Measurements from ENCODE around the gene SFRP5.

SFRP5 gene, protein sequence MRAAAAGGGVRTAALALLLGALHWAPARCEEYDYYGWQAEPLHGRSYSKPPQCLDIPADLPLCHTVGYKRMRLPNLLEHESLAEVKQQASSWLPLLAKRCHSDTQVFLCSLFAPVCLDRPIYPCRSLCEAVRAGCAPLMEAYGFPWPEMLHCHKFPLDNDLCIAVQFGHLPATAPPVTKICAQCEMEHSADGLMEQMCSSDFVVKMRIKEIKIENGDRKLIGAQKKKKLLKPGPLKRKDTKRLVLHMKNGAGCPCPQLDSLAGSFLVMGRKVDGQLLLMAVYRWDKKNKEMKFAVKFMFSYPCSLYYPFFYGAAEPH

GRCh38 chr10:97771913-97772823, at the start of gene SFRP5:
Gene SFRP5 (minus strand): TSS chr10:97771999. CDS start chr10:97771833, 166 bp downstream.
- no peak for DNase-seq (ENCODE audit: low spot score)

DNA sequence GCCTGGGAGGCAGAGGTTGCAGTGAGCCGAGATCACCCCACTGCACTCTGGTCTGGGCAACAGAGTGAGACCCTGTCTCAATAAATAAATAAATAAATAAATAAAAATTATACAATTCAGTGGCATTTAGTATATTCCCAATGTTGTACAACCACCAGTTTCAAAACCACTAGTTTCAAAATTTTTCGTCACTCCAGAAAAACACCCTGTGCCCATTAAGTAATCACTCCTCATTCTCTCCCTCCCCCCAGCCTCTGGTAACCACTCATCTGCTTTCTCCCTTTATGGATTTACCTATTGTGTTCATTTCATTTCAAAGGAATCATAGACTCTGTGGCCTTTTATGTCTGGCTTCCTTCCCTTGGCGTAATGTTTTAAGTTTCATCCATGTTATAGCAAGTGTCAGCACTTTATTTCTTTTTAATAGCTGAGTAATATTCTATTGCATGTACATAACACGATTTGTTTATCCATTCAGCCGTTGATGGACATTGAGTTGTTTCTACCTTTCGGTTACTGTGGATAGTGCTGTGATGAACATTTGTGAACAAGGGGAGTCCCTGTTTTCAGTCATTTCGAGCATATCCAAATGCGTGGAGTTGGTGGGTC, 48.4 kb upstream of the SFRP5 start:
- DNase-seq (ENCODE audit: low spot score): no peak

GRCh38 chr10:97818572-97818971, 46.8 kb upstream of the SFRP5 start:
- DNase-seq (ENCODE audit: low spot score): no peak

DNA sequence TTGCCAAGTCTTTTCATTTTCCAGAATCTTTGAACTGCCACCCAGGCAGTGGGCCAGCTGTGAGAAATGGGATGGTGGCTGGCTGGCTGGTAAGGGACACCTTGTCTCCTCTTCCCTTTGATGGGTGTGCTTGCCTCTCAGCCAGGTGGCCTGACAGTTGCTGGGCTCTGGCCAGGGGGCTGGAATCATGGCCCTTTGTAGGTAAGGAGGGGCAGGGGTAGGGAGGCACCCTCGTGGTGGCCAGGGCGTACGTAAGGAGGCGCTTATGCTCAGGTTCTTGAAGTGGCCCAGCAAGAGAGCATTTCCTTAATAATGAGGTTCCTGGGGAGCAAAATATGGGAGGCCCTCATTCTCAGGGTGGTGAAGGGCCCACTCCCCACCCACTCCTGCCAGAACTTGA, 44.8 kb upstream of the SFRP5 start:
- no peak for DNase-seq (ENCODE audit: low spot score)

DNA sequence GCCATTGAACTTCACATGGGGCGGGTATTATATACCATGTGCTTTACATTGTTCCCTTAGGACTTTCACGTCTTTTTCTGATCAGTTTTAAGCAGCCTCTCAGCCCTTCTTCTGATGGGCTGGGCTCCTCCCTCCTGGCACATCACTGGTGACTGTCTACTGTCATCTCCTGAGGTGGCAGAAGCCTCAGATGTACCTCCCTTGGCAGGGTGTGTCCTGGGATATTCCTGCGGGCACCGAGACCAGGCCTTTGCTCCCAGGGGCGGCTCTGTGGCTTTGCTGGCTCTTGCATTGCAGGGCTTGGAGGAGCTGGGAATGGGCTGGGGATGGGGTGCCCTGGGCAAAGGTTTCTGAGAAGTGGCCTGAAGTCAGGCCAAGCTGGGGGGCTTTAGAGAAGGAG, 43.2 kb upstream of the SFRP5 start:
- DNase-seq (ENCODE audit: low spot score): no peak

DNA sequence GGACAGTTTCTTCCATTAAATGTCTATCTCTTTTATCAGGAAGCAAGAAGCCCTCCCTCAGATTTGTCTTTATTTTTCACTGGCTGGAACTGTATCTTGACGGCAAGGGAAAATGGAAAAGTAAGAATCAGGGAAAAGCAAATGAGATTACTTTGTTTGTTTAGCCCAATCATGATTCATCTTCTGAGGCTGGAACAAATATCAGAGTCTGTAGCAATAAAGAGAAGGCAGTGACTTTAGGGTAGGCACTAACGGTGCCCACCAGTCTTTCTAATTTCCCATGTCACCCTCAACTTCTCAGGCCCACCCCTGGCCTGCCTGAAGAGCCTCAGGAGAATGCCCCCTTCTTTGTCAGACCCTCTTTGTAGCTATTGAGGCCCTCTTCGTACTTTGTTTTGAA, 41.5 kb upstream of the SFRP5 start:
- DNase-seq (ENCODE audit: low spot score): no peak

GRCh38 chr10:97812696-97813095, 40.9 kb upstream of the SFRP5 start:
- DNase-seq (ENCODE audit: low spot score): no peak

GRCh38 chr10:97811958-97812357, 40.2 kb upstream of the SFRP5 start:
- DNase-seq (ENCODE audit: low spot score): no peak

DNA sequence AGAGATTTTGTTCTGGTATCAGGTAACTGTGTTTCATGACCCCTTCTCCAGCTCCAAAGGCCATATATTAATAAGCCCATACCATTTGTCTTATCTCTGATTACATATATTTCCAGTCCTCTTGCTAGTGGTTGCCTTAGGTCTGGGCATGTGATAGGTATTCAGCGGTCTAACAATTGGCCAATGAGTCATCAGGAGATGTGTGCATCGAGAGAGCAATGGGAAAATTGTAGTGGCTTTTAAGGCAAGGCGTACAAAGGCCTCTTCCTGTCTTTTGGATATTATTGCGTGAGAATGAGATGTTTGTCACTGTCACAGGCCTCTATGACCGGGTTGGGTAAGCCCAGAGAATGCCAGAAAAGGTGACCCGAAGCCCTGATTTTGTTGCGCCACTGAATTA, 38.6 kb upstream of the SFRP5 start:
- DNase-seq (ENCODE audit: low spot score): no peak

DNA sequence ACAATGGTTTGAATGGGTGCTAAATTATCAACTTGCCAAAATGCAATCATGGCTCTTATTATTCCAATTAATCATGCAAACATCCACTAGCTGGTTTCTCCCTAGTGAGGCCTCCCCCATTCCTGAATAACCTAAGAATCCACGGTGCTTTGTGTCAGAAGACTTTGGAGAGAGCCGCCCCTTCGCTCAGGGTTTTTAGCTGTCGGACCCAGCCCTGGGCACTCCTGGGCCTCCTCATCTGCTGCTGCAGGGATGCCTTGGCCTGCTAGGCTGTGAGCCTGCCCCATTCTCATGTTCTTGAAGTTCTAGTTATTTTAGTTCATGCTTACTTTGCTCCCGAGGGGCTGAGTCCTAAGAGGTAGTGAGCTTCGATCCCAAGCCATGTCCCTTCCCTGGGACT, 34.1 kb upstream of the SFRP5 start:
- no peak for DNase-seq (ENCODE audit: low spot score)

- DNase-seq (ENCODE audit: low spot score): no peak
These were observed 33.5 kb upstream of the SFRP5 start for GRCh38 chr10:97805096-97805884.

- no peak for DNase-seq (ENCODE audit: low spot score)
These were observed 29.6 kb upstream of the SFRP5 start for GRCh38 chr10:97801422-97801821.

GRCh38 chr10:97800474-97800873, 28.7 kb upstream of the SFRP5 start:
- no peak for DNase-seq (ENCODE audit: low spot score)

GRCh38 chr10:97798958-97799610, 27.3 kb upstream of the SFRP5 start:
- no peak for DNase-seq (ENCODE audit: low spot score)

GRCh38 chr10:97796651-97797050, 24.9 kb upstream of the SFRP5 start:
- DNase-seq (ENCODE audit: low spot score): no peak

DNA sequence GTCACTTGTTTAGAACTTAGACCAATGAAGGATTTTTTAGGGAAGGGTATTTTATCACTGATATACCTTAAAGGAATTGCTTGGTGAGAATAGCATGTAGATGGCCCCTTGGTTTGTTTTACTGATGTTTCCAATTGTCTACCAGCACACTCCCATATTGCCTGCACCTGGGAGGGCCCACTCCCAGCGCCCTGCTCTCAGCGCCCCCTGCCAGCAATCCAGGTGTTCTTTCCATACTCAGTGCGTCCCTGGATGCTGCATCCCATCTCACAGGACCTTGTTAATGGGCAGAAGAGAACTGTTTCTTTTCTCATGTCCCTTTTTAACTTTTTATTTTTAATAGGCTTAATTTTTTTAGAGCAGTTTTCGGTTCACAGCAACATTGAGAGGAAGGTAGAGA, 24.1 kb upstream of the SFRP5 start:
- no peak for DNase-seq (ENCODE audit: low spot score)

DNA sequence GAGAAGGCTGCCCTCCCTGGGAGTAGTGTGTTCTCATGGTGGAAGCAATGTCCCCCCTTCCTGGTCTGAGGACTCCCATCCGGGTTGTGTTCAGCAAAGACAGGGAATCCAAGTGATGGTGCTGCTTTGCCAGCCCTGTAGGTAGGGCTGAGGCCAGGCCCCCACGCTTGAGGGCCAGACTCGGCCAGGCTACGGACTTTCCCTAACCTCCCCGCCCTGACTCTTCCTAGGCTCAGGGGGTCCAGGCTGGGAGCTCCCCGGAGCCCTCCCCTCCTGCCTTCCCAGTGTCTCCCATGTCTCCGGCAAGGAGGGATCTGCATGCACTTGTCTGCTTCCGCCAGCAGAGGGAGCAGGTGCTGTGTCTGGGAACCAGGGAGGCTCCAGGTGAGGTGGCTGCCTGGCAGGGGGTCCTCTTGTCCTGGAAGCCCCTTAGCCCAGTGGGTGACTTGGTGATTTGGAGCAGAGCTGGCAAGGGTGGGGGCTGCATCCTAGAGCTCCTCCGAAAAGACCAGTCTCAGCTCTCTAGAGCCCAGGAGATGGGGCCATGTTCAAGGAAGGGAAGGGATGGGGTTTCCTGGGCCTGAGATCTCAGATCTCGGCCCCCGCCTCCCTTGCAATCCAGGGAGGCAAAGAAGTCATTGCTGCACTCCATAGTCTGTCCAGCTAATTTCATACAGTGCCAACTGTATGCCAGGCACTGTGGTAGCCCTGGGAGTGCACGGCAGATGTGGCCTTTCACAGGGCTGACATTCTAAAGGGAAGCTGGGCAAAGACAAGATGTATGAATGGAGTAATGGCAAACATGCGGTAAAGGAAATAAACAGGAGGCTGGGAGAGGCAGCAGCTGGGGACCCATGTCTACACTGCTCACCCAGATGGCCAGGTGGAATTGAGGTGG, 20.3 kb upstream of the SFRP5 start:
- DNase-seq (ENCODE audit: low spot score): peak; percentile 84

DNA sequence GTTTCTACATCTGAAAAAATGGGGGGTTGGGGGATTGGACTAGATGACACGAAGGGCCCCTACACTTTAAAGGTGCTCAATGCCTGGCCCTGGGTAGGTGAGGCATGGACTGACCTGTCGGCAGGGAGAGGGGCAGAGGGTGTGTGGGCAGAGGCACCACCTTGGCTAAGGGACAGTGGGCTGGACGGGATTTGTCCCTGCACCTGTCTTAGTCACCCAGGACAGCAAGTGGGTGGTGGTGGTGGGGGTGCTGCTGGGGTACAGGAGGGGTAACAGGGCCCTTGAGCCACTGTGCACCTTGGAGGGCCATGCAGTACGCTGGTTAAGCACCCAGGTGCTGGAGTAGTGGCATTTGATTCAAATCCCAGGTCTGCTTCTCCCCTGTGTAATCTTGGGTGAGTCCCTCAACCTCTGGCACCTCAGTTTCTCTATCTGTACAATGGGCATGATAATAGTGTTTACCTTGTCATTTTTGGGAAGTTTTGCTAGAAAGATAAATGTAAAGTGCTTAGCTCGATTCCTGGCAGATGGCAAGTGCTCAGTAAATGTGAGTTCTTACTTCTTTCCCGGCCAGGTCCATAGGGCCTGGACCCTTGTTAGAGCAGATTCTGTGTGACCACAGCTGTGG, 18.1 kb upstream of the SFRP5 start:
- no peak for DNase-seq (ENCODE audit: low spot score)

- DNase-seq (ENCODE audit: low spot score): no peak
These were observed 17.0 kb upstream of the SFRP5 start for GRCh38 chr10:97788552-97789442.

Measured in AG08396 (cell line).